Mesothelial cell of epicardium (in vitro differentiated cells): ENCODE data around the gene MAGI1. TPM values are rescaled to one million over a fixed set of nuclear protein-coding genes. Genes with fewer than 3 reads are reported as not detected.

Source experiments
- DNase-seq, 2 experiments: peaks; one replicate each; pipeline ENCODE4 v3.0.0; 2021; ENCODE audit warnings: low spot score in 2 of 2; ENCODE audit not compliant: unreplicated experiment in 2 of 2
- H3K27ac Mint-ChIP-seq: 2 replicates; pipeline ENCODE4 v1.8.0; 2021; ENCODE audit warnings: mixed read lengths
- H3K27me3 Mint-ChIP-seq: 2 replicates; pipeline ENCODE4 v1.8.0; 2021; ENCODE audit warnings: low read depth, mixed read lengths
- H3K36me3 Mint-ChIP-seq: 2 replicates; pipeline ENCODE4 v1.8.0; 2021; ENCODE audit warnings: mixed read lengths
- H3K4me1 Mint-ChIP-seq: 2 replicates; pipeline ENCODE4 v1.8.0; 2021; ENCODE audit warnings: mixed read lengths
- H3K4me3 Mint-ChIP-seq: 2 replicates; pipeline ENCODE4 v1.8.0; 2021; ENCODE audit warnings: mild to moderate bottlenecking, moderate library complexity, mixed read lengths
- H3K9me3 Mint-ChIP-seq: 2 replicates; pipeline ENCODE4 v1.8.0; 2021; ENCODE audit warnings: mixed read lengths
- total RNA-seq: library from RNA; stranded (reverse); gene quantifications from 3 replicates; pipeline ENCODE4 v1.2.1, GENCODE V29; 2021
- TF ChIP-seq, protein P1 (sequence below): fragments of 200-600 bp; sonication (generic); IDR thresholded peaks from one replicate; pipeline ENCODE4 v1.5.0; 2021; ENCODE audit warnings: antibody characterized with exemption; ENCODE audit not compliant: unreplicated experiment

MAGI1 gene
- total RNA-seq, 1 donor from 2014 or later = 65.6 TPM

DNA sequence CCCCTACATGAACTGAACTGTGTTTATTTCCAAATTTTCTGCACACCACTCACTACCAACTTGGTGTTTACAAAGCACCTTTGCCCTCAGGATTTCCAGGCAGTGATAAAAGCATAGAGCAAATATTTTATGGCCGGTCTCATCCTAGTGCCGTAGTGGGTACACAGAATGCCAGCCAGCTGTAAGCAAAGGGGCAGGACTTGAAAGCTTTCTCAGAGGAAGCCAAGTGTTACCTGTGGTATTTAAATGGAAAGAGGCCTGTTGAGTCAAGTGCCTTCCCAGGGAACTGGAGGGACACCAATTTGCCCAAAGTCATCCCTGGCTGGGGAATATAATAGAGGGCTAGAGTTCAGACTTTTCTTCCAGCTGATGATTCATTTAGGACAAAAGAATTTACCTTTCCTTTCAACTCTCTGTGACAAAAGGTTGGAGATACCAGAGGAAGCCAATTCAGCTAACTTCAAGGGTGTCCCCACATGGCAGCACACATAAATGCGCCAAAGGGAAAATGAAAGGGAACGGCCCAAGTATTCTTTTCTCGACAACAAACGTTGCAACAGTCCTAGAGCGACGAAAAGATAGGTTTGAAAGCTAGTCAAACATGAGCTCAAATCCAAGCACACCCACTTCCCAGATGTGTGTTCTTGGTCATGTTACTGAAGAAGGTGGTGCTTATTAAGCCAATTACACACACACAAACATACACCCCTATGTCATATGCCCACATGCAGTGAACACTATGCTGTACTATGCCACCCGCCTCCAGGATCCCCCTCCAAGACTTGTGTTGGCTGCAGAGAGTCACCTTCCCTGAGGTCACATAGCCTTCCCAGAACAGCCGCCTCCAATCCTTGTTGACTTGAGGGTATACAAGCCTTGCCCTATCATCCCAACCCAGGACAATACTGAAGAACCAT, 27.7 kb downstream of the MAGI1 start:
- no peak for DNase-seq
- Mint-ChIP-seq H3K9me3 (no peaks in the 10 kb centered on the region), H3K36me3 (no peaks in the 10 kb centered on the region), H3K4me1 (no peaks in the 10 kb centered on the region), H3K27ac (no peak overlapping the region), H3K4me3 (no peak overlapping the region), H3K27me3 (no peaks in the 10 kb centered on the region)
- TF ChIP-seq, protein P1, sequence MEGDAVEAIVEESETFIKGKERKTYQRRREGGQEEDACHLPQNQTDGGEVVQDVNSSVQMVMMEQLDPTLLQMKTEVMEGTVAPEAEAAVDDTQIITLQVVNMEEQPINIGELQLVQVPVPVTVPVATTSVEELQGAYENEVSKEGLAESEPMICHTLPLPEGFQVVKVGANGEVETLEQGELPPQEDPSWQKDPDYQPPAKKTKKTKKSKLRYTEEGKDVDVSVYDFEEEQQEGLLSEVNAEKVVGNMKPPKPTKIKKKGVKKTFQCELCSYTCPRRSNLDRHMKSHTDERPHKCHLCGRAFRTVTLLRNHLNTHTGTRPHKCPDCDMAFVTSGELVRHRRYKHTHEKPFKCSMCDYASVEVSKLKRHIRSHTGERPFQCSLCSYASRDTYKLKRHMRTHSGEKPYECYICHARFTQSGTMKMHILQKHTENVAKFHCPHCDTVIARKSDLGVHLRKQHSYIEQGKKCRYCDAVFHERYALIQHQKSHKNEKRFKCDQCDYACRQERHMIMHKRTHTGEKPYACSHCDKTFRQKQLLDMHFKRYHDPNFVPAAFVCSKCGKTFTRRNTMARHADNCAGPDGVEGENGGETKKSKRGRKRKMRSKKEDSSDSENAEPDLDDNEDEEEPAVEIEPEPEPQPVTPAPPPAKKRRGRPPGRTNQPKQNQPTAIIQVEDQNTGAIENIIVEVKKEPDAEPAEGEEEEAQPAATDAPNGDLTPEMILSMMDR = no peak

- TF ChIP-seq, protein P1 = no peak
- Mint-ChIP-seq H3K36me3 (no peaks in the 10 kb centered on the region), H3K4me1 (no peaks in the 10 kb centered on the region), H3K4me3 (no peak overlapping the region), H3K9me3 (no peaks in the 10 kb centered on the region), H3K27me3 (no peaks in the 10 kb centered on the region), H3K27ac (no peak overlapping the region)
- DNase-seq = no peak
These were observed 28.4 kb downstream of the MAGI1 start for GRCh38 chr3:66010348-66010738.

GRCh38 chr3:66004244-66004643, 34.5 kb downstream of the MAGI1 start:
- Mint-ChIP-seq H3K27me3 (no peaks in the 10 kb centered on the region), H3K36me3 (peaks cover 7% of the 10 kb centered on the region), H3K4me1 (no peaks in the 10 kb centered on the region), H3K9me3 (no peaks in the 10 kb centered on the region), H3K4me3 (no peak overlapping the region), H3K27ac (no peak overlapping the region)
- no peak for DNase-seq
- TF ChIP-seq, protein P1 = no peak

DNA sequence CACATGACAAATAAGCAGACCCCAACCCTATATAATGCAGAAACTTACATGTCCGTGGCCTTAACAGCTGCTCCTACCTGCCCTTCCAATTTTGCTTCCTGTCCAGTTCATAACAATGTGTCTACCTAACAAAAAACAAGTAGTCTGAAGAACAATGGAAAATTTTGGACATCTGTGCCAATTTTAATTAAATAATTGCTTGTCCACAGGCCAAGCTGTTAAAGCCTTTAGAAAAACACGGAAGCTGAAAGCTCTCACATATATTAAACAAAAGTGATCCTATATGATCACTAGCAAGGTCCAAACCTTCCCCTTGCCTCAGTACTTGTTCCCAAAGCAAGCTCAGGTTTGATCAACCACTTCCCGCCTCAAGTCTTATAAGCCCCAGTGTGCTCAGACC, 37.1 kb downstream of the MAGI1 start:
- Mint-ChIP-seq H3K27ac (no peak overlapping the region), H3K27me3 (no peaks in the 10 kb centered on the region), H3K4me3 (no peak overlapping the region), H3K4me1 (peaks cover 11% of the 10 kb centered on the region), H3K9me3 (no peaks in the 10 kb centered on the region), H3K36me3 (peaks cover 7% of the 10 kb centered on the region)
- DNase-seq = no peak
- TF ChIP-seq, protein P1 = no peak

DNA sequence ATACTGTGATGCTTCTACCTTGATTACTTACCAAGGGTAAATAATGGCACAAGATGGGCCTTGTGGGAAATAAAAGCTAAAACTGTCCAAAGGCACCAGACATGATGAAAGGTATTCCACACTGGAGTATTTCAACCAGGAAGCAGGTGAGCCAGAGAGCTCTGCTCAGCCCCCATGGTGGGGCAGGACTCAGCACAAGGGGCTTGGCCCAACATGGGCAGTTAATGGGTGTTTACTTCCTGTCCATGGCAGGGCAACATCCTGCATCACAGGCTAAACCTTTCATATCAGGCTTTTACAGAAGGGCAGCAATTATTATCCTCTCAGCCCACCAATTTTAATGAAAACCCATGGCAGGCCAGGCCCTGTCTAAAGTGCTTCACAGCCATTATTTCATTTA, 38.2 kb downstream of the MAGI1 start:
- Mint-ChIP-seq H3K4me1 (peaks cover 20% of the 10 kb centered on the region), H3K9me3 (no peaks in the 10 kb centered on the region), H3K36me3 (peaks cover 7% of the 10 kb centered on the region), H3K27ac (no peak overlapping the region), H3K4me3 (no peak overlapping the region), H3K27me3 (no peaks in the 10 kb centered on the region)
- no peak for DNase-seq
- TF ChIP-seq, protein P1 = no peak
